GM21723 (cell line): ENCODE results near the gene AIDA.
A peak's percentile ranks its signal among the peaks of the same experiment; 100 is the strongest.
"Not testable (repeated sequence)": the region's sequence is repeated elsewhere in the genome, so short reads cannot be mapped to it uniquely, and the experiment has no call there.

Source experiments
- ATAC-seq: cut with Tn5 transposase; IDR thresholded peaks from one replicate; pipeline ENCODE4 v1.9.1; 2021; ENCODE audit warnings: mild to moderate bottlenecking, moderate library complexity; ENCODE audit not compliant: unreplicated experiment

Gene AIDA

DNA sequence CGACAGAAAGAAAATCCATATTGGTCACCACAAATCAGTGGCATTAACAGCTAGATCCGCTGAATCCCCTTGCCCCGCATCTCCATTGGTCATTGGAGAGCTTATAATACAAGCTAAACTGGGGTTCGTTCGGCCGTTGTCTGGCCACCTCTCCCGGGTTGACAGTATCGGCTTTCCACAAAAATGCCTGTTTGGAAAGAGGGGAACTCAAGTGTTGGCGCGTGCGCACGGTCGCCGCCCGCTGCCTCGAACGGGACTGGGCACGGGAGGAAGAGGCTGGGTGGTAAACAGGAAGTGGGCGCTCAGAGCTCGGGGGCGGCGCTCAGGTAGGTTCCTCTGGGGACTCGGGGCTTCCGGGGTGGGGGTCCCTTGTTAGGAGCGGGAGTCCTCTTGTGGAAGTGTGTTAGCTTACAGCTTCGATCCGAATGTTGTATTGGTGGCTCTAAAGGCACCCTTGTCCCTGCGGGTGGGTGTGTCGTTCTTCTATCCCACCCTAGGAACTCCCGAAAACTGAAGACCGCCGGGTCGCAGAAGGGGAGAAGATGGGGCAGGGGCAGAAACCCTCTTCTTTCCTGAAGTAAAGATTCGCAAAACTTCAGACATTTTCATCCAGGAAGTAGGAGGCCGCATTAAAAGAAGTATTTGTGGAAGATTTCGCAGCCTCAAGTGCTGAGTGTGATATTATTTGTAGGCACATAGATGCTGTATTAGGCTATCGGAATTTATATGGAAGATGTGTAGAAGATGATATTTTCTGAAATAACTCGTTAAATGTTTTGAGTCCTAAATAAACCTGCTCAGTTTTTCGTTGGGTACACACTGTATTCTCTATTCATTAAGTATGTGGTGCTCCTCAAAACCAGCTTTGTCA, 1.0 kb upstream of the AIDA start:
- peak; percentile 68 for ATAC-seq

DNA sequence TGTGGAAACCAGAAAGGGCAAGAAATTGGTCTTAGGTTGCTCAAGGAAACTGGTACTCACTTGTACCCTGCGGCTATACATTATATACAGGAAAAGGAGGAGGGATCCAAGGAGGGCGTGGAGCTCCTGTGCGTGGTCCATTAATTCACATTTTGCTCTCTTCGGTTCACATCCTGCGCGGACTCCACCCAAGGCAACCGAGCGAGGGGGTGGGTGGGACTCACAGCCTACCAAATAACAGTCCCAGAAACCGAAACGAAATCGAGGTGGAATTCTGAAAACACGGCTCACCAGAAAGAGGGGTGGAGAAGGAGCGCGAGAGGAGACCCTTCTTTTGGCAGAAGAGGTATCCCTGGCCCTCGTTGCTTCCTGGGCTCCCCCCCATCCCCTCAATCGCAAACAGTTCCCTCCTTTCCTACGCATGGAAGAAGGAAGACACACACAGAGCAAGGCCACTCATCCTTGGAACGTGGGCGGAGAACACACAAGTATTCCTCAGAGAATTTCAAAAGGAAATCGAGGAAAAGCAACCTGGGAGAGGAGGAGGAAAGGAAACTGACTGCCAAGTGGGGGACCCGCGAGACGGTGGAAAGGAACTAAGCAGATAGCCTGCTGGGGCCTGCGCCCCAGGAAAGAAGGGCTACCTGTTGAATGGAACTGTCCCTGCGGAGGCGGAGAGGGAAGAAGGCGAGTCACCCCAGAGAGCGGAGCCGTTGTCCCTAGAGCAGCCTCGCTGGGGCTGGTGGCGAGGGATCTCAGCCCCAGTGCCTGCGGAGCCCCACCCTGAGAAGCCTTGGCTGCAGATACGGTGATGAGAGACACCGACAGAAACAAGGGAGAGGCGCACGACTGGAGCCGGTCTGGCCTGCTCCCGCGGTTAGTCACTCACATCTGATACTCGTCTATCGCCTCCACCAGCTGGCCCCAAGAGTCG, 705 bp downstream of the AIDA start:
- peak; percentile 42 for ATAC-seq

DNA sequence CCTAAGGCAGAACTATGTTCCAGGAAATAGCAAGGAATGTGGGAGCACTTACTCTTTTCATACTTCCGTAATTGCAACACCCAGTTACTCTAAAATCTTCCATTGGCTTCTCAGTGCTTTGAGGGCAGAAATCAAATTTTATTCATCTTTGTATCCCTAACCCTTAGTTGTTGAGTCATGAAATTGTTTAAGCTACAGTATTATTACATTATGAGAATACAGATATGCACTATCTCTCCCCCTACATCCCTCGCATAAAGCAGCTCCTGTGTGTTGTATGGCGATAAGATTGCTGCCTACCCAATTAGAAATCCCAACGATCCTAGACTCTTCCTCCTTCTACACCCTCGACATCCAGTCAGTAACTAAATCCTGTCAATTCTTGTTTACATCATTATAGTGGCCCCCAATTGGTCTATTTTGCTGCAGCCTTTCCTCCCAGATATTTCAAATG, 2.6 kb downstream of the AIDA start:
- ATAC-seq, result no peak

DNA sequence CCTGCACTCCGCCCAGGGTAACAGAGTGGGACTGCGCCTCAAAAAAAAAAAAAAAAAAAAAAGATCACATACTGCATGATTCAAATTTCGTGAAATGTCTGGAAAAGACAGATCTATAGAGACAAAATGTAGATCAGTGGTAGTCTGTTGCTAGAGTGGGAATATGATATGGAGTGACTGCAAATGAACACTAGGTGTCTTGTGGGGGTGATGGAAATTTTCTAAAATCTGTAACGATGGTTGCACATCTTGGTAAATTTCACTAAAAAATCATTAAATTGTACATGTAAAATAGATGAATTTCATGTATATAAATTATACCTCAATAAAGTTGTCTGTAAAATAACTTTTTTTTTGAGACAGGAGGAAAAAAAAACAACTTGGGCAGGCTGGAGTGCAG, 5.5 kb downstream of the AIDA start:
- ATAC-seq, result no peak

DNA sequence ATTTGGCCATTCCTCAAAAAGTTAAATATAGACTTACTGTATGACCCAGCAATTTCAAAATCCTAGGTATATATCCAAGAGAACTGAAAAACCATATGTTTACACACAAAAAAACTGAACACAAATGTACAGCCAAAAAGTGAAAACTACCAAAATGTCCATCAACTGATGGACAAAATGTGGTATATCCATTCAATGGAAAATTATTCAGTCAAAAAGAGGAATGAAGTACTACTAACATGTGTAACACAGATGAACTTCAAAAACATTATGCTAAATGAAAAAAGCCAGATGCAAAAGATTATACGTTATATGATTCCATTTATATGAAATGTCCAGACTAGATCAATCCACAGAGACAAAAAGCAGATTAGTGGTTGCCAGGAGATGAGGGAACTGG, 8.0 kb downstream of the AIDA start:
- ATAC-seq, result no peak

DNA sequence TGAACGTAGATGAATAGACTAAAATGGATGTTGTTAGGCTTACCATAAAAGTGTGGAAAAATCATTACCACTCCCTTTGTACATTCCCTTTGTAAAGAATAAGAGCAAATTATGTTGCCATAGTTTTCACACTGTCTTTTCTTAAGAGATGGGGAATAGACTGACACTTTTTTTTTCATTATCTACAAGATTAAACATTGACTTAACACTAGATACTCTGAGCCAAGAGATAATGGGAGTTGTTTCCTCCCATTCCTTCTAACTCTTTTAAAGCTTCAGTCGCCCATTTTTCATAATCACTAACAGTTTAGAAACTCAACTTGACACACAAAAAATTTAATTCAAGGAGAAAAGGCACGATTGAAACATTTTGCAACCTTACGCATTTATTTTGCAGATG, 10.1 kb downstream of the AIDA start:
- ATAC-seq, result no peak

DNA sequence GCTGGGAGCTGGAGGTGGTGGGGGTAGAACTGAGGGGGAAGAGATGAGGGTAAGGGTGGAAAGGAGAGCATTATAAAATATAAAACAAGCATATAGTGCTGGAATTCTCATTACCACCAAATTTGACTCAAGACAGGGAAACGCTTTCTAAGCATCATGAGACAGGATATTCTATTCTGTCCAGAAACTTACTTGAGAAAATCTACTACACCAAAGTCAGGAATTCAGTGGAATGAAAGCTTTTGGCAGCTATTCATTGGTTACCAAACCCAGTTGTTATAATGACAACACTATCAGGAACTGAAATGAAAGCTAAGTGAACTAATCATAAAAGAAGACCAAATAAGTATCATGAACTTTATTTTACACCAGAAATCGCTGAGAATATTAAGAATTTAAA, 14.5 kb downstream of the AIDA start:
- ATAC-seq, result no peak

DNA sequence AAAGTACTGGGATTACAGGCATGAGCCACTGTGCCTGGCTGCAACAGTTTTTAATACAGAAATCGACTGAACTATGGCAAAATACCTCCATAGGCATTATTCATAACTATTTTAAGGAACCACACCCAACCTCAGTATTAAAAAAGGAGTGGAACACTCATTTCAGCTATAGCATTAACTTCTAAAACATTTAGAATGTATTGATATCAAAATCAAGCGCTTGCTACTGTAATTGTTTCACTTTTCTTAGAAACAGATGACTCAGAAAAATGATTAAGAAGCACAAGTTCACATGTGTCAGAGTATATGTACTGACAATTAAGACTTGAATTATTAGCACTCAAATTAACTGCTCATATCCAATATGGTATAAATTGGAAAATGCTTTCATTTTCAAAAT, 15.1 kb downstream of the AIDA start:
- ATAC-seq, result no peak

DNA sequence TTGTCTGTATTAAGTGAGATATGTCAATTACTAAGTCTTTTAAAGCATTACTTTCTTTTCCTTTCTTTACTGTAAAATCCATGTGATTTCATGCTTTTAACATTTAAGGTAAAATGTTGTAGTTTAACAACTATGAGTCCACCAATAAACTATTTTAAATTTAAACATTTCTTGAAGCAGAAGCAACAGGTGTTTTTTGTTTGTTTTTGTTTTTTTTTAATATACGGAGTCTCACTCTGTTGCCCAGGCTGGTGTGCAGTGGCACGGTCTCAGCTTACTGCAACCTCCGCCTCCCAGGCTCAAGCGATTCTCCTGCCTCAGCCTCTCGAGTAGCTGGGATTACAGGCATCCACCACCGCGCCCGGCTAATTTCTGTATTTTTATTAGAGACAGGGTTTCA, 15.6 kb downstream of the AIDA start:
- no peak for ATAC-seq

DNA sequence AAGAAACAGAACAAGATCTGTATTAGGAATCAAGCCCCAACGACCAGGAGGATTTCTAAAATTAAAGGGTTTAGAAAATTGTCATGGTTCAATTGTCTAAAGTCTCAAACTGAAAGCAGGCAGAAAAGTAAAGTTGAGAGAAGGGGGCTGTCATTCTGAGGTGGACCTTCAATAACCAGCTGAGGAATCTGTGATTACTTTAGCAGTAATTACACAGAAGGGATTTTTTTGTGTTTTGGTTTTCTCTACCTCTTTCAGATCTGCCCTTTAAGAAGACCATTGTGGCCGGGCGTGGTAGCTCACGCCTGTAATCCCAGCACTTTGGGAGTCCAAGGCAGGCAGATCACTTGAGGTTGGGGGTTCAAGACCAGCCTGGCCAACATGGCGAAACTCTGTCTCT, 17.4 kb downstream of the AIDA start:
- no peak for ATAC-seq

DNA sequence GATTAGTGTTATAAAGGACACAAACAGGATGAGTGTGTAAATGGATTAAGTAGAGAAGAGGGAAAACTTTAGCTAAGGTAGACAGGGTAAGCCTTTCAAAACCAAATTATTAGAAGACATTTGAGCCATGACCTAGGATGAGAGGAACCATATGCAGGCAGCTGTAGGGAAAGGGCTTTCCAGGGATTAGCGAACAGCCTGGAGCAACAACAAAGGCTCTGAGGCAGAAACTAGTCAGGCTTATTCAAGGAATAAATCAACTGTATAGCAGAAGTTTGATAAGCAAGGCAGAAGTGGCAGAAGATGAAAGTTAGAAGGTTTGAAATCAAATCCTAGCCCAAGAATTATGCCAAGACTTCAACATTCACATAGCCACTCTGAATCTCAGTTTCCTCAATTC, 21.3 kb downstream of the AIDA start:
- ATAC-seq, result no peak

DNA sequence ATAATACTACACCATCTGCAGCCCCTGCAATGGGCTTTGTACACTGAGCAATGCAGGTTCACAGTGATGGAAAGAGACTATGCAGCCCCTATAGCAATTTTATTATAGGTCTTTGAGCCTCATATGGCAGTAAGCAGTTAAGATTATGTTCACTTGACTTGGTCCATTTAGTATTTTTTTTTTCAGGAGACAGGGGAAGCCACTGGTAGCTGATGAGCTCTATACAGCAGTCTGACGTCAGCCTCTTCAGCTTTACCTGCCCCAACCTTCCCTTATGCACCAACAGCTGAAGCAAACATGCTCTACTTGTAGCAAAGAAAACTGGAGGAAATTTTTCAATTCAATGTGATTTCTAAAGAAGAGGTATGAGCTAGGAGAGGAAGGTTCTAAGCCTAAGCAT, 32.2 kb downstream of the AIDA start:
- no peak for ATAC-seq

DNA sequence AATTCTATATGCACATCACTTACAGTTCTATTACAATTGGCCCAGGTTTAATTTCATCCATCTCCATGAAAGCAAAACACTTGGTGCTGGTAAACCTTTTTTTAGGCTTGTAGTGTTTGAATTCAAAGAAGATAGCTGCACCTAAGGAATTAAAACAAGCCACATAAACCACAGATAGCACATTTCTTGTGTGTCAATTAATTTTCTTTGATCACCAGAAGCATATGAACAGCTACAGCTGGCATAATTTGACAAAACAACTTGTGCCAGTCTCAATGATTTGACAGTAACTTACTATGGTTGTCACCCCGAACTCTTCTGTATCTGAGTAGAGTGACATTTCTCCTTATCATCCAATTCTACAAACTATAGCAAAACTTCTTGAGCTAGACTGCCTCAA, 42.2 kb downstream of the AIDA start:
- ATAC-seq, result no peak

DNA sequence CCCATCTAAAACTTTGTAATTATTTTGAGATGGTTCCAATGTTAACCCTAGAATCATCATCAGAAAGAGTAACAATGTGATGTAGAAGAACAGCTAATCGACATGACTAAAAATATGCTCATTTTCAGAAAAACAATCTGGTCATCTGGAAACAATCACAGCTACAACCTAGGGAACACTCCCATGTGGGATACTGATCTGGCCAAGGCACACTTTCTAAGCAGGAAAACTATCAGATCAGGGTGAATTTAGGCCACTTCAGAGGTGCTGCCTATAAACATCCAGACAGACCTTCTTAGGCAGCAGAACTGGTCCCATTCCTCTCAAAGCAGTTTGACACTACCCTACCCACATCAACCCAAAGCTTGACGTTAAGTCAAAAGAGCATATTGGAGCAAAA, 43.2 kb downstream of the AIDA start:
- not testable (repeated sequence) for ATAC-seq

DNA sequence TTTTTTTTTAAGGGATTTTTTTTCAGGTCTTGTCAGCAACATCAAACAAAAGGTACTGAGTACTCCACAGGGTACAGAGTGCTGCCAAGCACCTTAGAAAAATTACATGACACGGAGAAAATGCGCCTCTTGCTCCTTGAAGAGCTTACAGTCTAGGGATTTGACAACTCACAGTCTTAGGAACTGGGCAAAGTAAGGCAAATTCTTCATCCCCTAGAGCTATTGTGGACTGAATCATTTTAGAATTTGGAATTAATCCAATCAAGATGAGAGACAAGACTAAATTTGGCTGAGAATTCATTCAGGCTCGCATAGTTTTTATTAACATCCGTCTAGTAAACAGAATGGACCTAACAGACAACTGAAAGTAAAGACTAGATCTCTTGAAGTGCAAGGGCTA, 44.1 kb downstream of the AIDA start:
- ATAC-seq, result not testable (repeated sequence)

DNA sequence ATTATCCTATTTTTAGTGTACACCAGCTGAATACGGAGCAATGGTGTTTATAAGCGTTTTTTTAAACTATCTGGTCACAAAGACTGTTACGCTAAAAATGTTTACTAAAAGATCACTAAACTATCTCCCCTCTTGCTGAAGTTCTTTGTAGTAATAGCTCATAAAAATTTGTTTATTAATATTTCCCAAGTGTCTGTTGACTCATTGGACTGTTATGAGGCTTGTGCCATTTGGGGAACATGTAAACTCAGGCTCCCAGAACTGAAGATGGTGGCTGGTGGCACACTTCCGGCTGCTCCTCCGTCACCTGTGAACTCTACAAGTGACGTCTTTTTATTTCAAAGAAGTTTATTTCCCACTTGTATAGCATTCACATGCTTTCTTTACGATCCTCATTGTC, 46.3 kb downstream of the AIDA start:
- ATAC-seq, result no peak

DNA sequence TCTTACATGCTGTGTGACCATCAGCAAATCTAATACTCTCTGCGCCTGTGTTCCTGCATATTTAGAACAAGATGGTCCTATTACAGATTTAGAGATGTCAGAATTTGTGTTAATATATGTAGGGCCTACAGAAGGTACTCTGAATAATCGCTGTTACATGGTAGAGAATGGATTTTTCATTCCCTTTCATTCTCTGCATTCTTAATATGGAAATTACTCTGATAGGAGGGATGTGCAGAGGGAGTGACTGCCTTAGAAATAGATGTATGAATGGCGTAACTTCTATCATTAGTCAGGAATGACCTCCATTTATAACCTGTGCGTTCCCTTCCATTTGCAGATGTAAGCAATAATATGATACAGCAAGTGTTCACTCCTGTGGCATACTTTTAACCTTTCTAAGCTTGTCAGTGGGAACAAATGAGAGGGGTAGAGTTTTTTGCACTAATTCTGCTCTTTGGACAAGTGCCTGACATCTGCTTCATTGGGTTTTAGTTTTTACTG, 48.8 kb downstream of the AIDA start:
- no peak for ATAC-seq

DNA sequence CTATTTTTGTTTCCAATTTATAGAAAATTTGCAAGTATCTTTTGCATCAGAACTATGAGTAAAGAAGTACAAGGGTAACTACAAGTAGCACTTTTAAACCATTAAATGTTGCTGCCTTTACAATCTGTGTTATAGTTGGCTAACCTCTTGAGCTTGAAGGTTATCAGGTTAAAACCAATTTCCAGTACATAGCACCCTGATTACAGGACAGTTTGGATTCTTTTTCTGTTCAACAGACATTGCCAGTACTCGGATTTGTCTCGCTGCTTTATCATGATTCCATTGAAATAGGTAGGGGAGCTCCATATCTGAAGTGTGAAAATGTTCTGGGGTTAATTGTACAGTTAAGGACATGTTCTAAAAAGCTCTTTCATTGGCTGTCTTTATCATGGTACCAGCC, 54.4 kb downstream of the AIDA start:
- no peak for ATAC-seq

DNA sequence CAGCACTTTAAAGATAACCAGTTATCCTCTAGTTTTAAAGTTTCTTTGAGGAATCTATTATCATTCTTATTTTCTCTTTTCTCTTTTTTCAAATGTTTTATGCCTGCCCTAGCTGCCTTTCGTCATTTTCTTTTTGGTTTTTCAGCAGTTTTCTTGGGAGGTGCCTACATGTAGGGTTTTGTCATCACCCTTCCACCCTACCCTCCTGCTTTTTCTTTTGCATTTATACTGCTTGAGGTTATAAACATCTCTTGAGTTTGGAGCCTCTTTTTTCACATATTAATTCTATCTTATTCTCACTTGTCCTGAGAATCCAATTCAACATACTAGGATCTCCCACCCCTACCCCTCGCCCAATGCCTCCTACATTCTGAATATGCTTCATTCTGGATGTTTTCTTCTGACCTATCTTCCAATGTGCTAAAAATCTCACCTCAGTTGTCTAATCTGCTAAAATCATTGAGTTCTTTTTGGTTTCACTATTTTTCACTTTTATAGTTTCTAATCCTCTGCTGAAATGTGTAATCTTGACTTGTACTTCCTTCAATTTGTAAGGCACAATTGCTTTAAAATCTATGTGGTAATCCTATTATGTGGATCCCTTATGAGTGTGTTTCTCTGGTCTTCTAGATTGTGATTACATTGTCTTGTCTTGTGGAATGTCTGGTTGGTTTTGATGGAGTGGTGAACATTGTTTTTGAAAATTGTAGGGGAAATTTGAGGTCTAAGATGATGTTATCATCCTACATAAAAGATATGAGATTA, 55.7 kb downstream of the AIDA start:
- ATAC-seq, result no peak

DNA sequence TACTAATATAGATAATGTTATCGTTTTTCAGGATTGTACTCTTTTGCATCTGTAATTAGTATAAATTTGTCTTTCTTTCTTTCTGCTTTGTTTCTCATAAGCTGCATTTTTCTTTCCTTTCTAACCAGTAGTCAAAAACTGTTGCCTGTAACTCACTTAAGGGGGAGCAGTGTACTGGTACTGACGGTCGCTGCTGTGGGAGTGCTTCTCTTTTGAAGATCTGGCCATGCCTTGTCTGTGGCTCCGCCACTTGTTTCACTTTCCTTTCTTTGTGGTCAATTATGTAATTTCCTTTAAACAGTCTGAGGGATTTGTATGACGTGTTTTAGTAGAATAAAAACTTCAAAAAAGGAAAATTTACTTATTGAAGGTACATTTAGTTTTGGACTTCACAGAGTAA, 57.4 kb downstream of the AIDA start:
- peak; percentile 95 for ATAC-seq
